ENCODE data around the gene RNF121.

Gene RNF121

GRCh38 chr11:71991494-71991893 lies 62.6 kb downstream of the RNF121 start:
- H3K4me3 ChIP-seq (replicated peaks; ENCODE audit: low read depth, low read length), result no peak overlapping the region
- no peak for TF ChIP-seq CTCF (IDR thresholded peaks at IDR 0.05; ENCODE audit: low read depth, low read length, missing control alignments)
- no peak for DNase-seq (ENCODE audit: extremely low read depth, low read depth)

- no peak overlapping the region for H3K4me3 ChIP-seq (replicated peaks; ENCODE audit: low read depth, low read length)
- DNase-seq (ENCODE audit: extremely low read depth, low read depth), result no peak
- TF ChIP-seq CTCF (IDR thresholded peaks at IDR 0.05; ENCODE audit: low read depth, low read length, missing control alignments), result no peak
Measured at GRCh38 chr11:71992136-71992730, 63.4 kb downstream of the RNF121 start.

- no peak for DNase-seq (ENCODE audit: extremely low read depth, low read depth)
- TF ChIP-seq CTCF (IDR thresholded peaks at IDR 0.05; ENCODE audit: low read depth, low read length, missing control alignments), result no peak
Measured at GRCh38 chr11:71994786-71995185, 65.9 kb downstream of the RNF121 start.

GRCh38 chr11:71995726-71996291 lies 67.0 kb downstream of the RNF121 start:
- no peak for TF ChIP-seq CTCF (IDR thresholded peaks at IDR 0.05; ENCODE audit: low read depth, low read length, missing control alignments)
- DNase-seq (ENCODE audit: extremely low read depth, low read depth), result no peak

More at GRCh38 chr11:71994786-71995185, 65.9 kb downstream of the RNF121 start:
- no peak overlapping the region for H3K4me3 ChIP-seq (replicated peaks; ENCODE audit: low read depth, low read length)

GRCh38 chr11:71996517-71996916 lies 67.7 kb downstream of the RNF121 start:
- no peak for DNase-seq (ENCODE audit: extremely low read depth, low read depth)
- TF ChIP-seq CTCF (IDR thresholded peaks at IDR 0.05; ENCODE audit: low read depth, low read length, missing control alignments), result no peak
- no peak overlapping the region for H3K4me3 ChIP-seq (replicated peaks; ENCODE audit: low read depth, low read length)

More at GRCh38 chr11:71995726-71996291, 67.0 kb downstream of the RNF121 start:
- H3K4me3 ChIP-seq (replicated peaks; ENCODE audit: low read depth, low read length), result no peak overlapping the region

- H3K4me3 ChIP-seq (replicated peaks; ENCODE audit: low read depth, low read length), result no peak overlapping the region
- no peak for DNase-seq (ENCODE audit: extremely low read depth, low read depth)
- no peak for TF ChIP-seq CTCF (IDR thresholded peaks at IDR 0.05; ENCODE audit: low read depth, low read length, missing control alignments)
Measured at GRCh38 chr11:71996946-71997345, 68.1 kb downstream of the RNF121 start.
